Fibroblast of peridontal ligament (primary cell): Measurements from ENCODE around the gene MEAF6.

Experiments used
- DNase-seq: peaks from one replicate; pipeline ENCODE4 v3.0.0-alpha.2; 2010; ENCODE audit errors: extremely low read depth

MEAF6 gene

GRCh38 chr1:37474046-37474696 is 40.4 kb downstream of the MEAF6 start, which contains the start of gene ZC3H12A:
Gene ZC3H12A, plus strand, starts transcription at chr1:37474580. Its CDS starts 917 bp downstream, at chr1:37475497.
- DNase-seq: peak; percentile 75

DNA sequence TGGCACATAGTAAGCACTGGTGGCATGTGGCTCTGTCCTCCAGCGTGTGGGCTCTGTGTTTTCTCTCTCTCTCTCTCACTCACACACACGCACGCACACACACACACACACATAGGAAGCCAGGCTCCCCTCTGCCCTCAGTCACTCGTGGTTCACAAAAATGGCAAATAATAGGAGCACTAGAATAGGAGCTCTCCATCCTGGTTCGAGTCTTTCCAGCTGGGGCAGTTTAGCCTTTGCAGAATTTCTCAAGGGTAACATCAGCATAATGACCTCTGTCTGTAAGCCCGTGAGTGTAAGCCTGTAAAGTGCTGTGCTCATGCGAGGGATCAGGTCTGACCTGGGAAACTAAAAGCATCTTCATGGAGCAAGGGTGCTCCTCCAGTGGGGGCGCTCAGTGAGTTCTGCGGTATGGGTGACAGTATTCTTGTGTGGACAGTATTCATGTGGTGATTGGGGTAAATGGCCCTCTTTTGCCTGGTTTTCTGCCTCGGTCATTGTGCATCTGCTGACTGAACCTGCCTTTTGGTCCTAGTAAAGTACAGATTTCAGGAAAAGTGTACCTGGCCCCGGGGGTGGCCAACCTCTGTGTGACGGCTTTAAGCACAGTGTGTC is 41.0 kb downstream of the MEAF6 start:
- peak; percentile 35 for DNase-seq

DNA sequence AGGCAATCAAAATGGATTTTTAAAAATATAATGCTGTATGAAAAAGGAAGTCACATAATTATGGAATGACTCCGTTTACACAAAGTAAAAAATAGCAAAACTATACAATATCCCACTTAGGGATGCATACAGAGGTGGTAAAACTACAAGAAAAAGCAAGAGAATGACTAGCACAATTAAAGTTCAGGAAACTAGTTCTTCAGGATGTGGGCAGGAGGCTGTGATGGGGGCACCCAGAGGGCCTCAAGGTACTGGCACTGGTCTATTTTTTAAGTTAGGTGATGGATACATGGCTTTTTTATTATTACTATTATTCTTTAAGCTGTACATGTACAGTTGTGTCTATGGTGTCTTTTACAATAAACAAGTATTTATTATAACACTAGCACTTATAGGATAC is 41.6 kb downstream of the MEAF6 start:
- DNase-seq: no peak

DNA sequence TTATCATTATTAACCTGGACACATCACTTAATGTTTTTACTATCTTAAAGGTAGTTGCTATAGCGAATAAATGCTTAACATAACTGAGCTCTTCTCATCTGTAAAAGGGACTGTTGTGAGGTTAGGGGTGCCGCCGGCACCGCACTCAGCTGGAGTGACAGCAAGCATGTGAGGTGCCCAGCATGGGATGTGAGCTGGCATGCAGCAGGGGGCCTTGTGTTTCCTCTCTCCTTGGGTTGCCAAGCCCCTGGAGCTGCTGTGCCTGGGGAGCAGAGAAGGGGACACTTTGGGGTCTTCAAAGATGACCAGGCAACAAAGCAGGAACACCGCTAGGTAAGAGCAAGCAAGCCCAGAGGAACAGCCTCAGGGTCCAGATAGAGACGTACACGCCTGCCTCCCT is 42.3 kb downstream of the MEAF6 start:
- no peak for DNase-seq

- DNase-seq: peak; percentile 82
Measured at GRCh38 chr1:37471345-37472231, 43.0 kb downstream of the MEAF6 start.

DNA sequence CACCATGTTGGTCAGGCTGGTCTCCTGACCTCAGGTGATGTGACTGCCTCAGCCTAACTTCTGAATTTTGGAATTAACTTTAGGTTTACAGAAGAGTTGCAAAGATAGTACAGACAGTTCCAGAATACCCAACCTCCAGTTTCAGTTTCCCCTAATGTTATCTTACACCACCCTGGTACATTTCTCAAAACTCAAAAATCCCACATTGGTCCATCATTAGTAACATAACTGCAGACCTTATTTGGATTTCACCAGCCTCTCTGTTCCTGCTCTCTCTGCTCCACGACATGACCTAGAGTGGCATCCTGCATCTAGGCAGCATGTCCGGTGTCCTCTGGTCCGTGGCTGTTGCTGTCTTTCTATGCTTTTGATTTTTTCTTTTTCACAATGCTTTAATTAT is 45.2 kb downstream of the MEAF6 start:
- no peak for DNase-seq

DNA sequence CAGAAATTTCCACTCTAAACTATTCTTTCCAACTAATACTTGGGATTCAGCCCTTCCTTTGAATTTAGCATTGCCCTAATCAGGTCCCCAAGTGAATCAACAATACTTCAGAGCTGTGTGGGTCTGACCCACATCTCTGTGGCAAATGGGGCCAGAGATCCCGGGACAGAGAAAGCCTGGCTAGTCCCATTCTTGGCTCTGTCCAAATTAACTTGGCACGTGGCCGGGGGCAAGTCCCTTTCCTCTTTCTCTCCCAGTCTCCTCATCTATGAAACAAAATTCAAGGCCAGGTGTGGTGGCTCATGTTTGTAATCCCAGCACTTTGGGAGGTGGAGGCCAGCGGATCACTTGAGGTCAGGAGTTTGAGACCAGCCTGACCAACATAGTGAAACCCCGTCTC is 46.5 kb downstream of the MEAF6 start:
- DNase-seq: no peak

- DNase-seq: peak; percentile 57
Measured at GRCh38 chr1:37465593-37466517, 48.7 kb downstream of the MEAF6 start.

DNA sequence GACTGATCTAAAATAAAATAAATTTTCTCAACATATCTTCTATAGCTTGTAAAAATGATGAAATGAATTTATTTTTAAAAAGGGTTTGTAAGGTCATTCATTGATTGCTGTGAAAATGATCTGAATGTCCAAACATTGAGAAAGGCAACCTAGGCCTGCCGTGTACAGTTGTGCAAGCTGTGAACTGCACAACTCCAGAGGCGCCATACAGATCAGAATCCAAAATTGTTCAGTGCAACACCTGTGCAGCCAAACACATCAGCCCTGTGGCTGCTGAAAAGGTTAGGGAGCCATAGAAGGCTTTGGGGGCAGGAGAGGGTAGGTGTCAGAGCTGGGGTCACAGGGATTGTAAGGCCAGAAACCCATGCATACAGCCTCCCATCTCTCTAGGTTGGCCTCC is 50.1 kb downstream of the MEAF6 start:
- no peak for DNase-seq

DNA sequence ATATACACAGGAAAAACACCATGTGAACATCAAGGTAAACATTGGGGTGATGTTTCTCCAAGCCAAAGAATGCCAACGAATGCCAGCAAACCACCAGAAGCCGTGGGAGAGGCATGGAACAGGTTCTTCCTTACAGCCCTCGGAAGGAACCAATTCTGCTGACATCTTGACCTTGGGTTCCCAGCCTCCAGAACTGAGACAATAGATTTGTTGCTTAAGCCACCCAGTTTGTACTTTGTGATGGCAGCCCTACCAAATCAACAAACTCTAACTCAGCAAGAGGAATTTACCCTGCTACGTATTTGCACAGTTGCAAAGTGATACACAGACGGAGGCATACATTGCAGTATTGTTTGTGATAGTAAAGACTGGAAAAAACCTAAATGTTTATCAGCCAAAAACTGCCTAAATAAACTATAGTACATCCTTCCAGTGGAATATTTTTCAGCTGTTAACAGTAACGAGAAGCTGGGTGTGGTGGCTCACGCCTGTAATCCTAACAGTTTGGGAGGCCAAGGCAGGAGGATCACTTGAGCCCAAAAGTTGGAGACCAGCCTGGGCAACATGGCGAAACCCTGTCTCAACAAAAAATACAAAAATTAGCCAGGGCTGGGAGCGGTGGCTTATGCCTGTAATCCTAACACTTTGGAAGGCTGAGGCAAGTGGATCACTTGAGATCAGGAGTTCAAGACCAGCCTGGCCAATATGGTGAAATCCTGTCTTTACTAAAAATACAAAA is 52.7 kb downstream of the MEAF6 start:
- no peak for DNase-seq

- DNase-seq: no peak
Measured at GRCh38 chr1:37458551-37458950, 56.0 kb downstream of the MEAF6 start.

DNA sequence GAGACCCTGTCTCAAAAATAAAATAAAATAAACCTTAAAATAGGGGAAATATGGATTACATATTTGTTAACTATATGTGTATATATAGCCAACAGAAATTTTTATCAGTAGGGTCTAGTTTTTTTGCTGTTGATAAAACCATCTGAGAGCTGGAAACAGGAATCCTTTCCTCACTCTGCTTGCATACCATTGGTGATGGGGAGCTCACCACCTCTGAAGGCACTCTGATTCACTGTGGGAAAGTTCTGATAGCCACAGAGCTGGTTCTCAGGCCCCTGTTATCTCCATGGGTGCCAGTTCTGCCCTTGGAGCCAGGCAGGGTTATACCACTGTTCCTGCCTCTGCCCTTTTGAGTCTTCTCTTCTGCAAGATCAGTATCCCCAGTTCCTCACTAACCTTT is 58.0 kb downstream of the MEAF6 start:
- DNase-seq: no peak

GRCh38 chr1:37455516-37455915 is 59.0 kb downstream of the MEAF6 start:
- DNase-seq: no peak

- DNase-seq: no peak
Measured at GRCh38 chr1:37453647-37454046, 60.9 kb downstream of the MEAF6 start.

DNA sequence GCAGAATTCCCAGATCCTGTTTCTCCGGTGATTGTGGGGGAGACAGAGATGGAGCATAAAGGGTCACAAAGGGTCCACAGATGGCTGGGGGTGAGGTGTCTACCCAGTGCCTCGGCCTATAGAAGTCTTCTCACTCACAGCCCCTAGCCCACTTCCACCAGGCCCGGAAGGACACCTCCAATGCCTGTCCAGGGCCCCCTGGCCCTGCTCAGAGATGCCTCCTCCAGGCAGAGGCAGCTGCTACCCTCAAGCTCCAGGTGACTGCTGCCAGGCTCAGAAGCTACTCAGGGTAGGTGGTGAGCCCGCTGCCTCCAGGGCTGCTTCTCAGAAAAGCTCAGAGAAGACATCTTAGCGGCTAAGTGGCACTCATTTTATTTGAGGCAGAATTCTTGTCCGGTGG is 62.1 kb downstream of the MEAF6 start:
- DNase-seq: no peak

GRCh38 chr1:37449936-37450335 is 64.6 kb downstream of the MEAF6 start:
- DNase-seq: no peak

GRCh38 chr1:37448691-37449417 is 65.7 kb downstream of the MEAF6 start:
- DNase-seq: peak; percentile 19

- no peak for DNase-seq
Measured at GRCh38 chr1:37448185-37448584, 66.4 kb downstream of the MEAF6 start.

DNA sequence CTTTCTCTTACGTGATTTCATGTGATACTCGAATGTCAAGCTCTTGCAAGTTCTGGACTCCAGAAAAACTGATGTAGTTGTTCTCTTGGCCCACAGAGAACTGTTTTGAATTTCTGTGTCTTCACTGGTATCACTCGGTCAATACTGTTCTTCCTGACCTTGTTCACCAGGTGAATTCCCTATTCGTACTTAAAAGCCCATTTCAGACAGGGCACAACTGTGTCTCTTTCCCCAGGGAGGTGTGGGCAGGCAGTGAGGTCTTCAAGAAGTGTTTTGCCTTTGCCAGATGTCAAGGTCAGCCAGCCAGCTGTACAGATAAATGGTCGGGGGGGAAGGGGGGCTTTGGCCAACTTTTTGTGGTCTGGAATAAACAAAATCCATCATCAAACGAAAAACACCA is 67.7 kb downstream of the MEAF6 start:
- DNase-seq: no peak

- DNase-seq: no peak
Measured at GRCh38 chr1:37442644-37443043, 71.9 kb downstream of the MEAF6 start.
